Stomach (tissue), 9 donors: ENCODE results near the gene ITPKA. TPM values are rescaled to one million over a fixed set of nuclear protein-coding genes. Genes with fewer than 3 reads are reported as not detected.

Experiments used
- DNase-seq, 2 donors: peaks; one replicate each; pipeline versions ENCODE4 v3.0.0 to v3.0.0-alpha.2; 2013 to 2019
- H3K27ac ChIP-seq, 5 donors: fragments of 200-600 bp in 4 of 5; sonication (generic) in 4 of 5; one replicate each; pipeline ENCODE4 v1.5.1; 2013 to 2019; ENCODE audit warnings: mild to moderate bottlenecking in 1 of 5, moderate library complexity in 1 of 5
- H3K27me3 ChIP-seq, 3 donors: fragments of 200-600 bp; sonication (generic); one replicate each; pipeline ENCODE4 v1.5.1; 2017 to 2019; ENCODE audit warnings: mixed run types in 1 of 3
- H3K36me3 ChIP-seq, 4 donors: fragments of 200-600 bp; sonication (generic); 1 replicate in 3 of 4; 2 replicates in 1 of 4; pipeline ENCODE4 v1.5.1; 2016 to 2019
- H3K4me1 ChIP-seq, 4 donors: fragments of 200-600 bp; sonication (generic); one replicate each; pipeline ENCODE4 v1.5.1; 2016 to 2019
- H3K4me3 ChIP-seq, 4 donors: fragments of 200-600 bp; sonication (generic) in 3 of 4; one replicate each; pipeline ENCODE4 v1.5.1; 2016 to 2019; ENCODE audit warnings: mild to moderate bottlenecking in 1 of 4
- H3K9me3 ChIP-seq, 4 donors: fragments of 200-600 bp; sonication (generic); one replicate each; pipeline ENCODE4 v1.5.1; 2016 to 2019
- EP300 ChIP-seq: sonication (generic); formaldehyde crosslinking; IDR thresholded peaks from one replicate; pipeline ENCODE4 v1.6.1; 2017; ENCODE audit warnings: antibody characterized with exemption
- POLR2A ChIP-seq, 4 donors: fragments of 450-650 bp; IDR thresholded peaks; one replicate each; pipeline ENCODE4 v1.6.1; 2016; ENCODE audit warnings: antibody characterized with exemption in 4 of 4, control low read depth in 2 of 4, mild to moderate bottlenecking in 1 of 4, moderate library complexity in 1 of 4
- POLR2AphosphoS5 ChIP-seq, 3 donors: sonication (generic); formaldehyde crosslinking; IDR thresholded peaks; one replicate each; pipeline ENCODE4 v1.6.1; 2016; ENCODE audit warnings: antibody characterized with exemption in 3 of 3
- WGBS, 5 donors: extraction: QIAGEN DNeasy Blood & Tissue Kit in 3 of 5; methylation state at CpG; one replicate each; pipeline versions ENCODE4 v1.1.5 to v1.1.7; 2013 to 2018; 5-methylcytosine and 5-hydroxymethylcytosine counted together
- intact Hi-C: fragments of 100-400 bp; cut with DNase I; formaldehyde crosslinking; loops from one replicate; pipeline ENCODE4 v1.15.1; 2023; ENCODE audit warnings: low total_unique reads
- polyA plus RNA-seq, 3 donors: library from polyadenylated mRNA; stranded (reverse); fragments of 200-250 nt; gene quantifications; one replicate each; pipeline ENCODE4 v1.2.3, GENCODE V29; 2013
- total RNA-seq, 5 donors: library from RNA; depleted of rRNA; stranded (reverse); fragments of >200 nt; gene quantifications; one replicate each; pipeline versions ENCODE4 v1.1.0 to v1.2.3, GENCODE V29; 2014 to 2016
- TF ChIP-seq, protein P1 (sequence below), 7 experiments: fragments of 450-650 bp in 4 of 7; fragments of 200-600 bp in 3 of 7; sonication (generic) in 3 of 7; IDR thresholded peaks; one replicate each; pipeline ENCODE4 v1.5.1; 2016 to 2019; ENCODE audit warnings: antibody characterized with exemption in 7 of 7, control low read depth in 2 of 7, mild to moderate bottlenecking in 1 of 7
- donor health status: healthy with polysubstance abuse.
- donor health status: Bipolar disorder and iron deficiency.
- donor health status: healthy.

ITPKA gene
- total and polyA plus RNA-seq, 8 donors = 3.0 to 308 (median 30.4) TPM

DNA sequence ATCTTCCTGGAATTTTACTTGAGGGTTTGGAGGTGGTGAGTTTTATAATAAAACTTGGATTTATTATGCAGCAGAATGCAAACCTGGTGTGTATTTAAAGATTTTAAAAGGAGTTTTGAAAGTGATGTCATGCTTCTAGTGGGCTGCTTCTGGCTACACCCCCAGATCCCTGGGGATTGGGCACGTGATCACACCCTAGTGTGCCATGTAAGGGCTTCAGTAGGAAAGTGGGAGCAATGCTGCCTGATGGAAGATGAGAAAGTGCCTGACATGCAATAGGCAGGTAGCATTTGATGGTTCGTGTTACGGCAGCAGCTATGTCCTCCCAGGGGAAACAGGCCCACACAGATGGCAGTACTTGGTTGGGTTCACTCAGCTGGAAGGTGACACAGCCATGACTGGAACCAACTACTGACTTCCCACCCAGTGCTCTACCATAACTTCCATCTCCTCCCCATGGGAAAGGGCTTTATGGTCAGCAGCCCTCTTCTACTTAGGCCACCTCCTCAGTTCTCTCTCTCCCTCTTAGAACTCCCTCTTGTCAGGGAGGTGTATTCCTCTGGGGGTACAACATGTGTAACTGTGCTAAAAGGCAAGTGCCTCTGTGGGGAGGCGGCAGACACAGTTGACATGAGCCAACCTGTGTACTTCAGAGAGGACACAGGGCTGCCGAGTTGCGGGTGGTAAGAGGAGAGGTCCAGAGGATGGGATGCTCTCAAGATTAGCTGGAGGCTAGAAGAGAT is 5.6 kb downstream of the ITPKA start:
- no peak for DNase-seq
- H3K27me3 ChIP-seq = peaks cover 4 to 92% (median 36%) of the 10 kb centered on the region in 3 donors
- peaks cover 38 to 57% (median 50%) of the 10 kb centered on the region in 4 donors for H3K4me1 ChIP-seq

DNA sequence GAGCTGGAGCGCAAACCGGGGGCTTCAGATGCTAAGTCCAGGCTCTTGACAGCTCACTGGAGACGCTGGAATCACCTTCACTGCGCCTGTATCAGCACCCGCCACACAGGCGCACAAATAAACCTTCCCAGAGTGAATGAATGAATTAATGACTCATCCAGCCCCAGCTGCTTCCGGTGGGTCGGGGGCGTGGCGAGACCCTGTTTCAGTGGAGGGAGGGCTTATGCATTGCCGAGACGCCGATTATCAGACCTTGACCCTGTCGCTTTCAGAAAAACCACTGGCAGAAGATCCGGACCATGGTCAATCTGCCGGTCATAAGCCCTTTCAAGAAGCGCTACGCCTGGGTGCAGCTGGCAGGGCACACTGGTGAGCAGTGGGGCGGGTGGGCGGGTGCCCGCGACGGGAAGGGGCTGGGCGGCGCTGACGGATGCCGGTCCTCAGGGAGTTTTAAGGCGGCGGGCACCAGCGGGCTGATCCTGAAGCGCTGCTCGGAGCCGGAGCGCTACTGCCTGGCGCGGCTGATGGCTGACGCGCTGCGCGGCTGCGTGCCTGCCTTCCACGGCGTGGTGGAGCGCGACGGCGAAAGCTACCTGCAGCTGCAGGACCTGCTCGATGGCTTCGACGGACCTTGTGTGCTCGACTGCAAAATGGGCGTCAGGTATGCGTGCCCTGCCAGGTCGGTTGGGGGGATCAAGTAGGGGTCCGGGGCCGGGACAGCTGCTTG is 7.7 kb downstream of the ITPKA start:
- DNase-seq = peak in 1 of 2 donors; percentile 56
- Histone ChIP-seq H3K4me1 (peaks cover 19 to 38% (median 29%) of the 10 kb centered on the region in 4 donors), H3K4me3 (peak overlapping the region in 3 of 4 donors; percentile 25 to 45 (median 37)), H3K27me3 (peaks cover 4 to 77% (median 23%) of the 10 kb centered on the region in 3 donors), H3K9me3 (no peaks in the 10 kb centered on the region), H3K27ac (no peak overlapping the region), H3K36me3 (peaks cover 0 to 13% (median 5%) of the 10 kb centered on the region in 4 donors)
- WGBS, 5 donors = 37 to 51% (median 49%) methylated on average over 32 to 56 of the region's 56 CpGs
- intact Hi-C loops = no loop called here
- TF ChIP-seq EP300 = no peak
- TF ChIP-seq POLR2A (IDR thresholded peaks at IDR 0.05) = no peak
- TF ChIP-seq POLR2AphosphoS5 (IDR thresholded peaks at IDR 0.05) = no peak
- TF ChIP-seq, protein P1, sequence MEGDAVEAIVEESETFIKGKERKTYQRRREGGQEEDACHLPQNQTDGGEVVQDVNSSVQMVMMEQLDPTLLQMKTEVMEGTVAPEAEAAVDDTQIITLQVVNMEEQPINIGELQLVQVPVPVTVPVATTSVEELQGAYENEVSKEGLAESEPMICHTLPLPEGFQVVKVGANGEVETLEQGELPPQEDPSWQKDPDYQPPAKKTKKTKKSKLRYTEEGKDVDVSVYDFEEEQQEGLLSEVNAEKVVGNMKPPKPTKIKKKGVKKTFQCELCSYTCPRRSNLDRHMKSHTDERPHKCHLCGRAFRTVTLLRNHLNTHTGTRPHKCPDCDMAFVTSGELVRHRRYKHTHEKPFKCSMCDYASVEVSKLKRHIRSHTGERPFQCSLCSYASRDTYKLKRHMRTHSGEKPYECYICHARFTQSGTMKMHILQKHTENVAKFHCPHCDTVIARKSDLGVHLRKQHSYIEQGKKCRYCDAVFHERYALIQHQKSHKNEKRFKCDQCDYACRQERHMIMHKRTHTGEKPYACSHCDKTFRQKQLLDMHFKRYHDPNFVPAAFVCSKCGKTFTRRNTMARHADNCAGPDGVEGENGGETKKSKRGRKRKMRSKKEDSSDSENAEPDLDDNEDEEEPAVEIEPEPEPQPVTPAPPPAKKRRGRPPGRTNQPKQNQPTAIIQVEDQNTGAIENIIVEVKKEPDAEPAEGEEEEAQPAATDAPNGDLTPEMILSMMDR (IDR thresholded peaks at IDR 0.05) = no peak

More for the DNA sequence above, 5.6 kb downstream of the ITPKA start:
- intact Hi-C loops = no loop called here
- no peak overlapping the region for H3K27ac ChIP-seq
- H3K9me3 ChIP-seq = no peaks in the 10 kb centered on the region
- H3K4me3 ChIP-seq = no peak overlapping the region
- 86 to 97% (median 93%) methylated on average over 6 of the region's 6 CpGs for WGBS, 5 donors
- H3K36me3 ChIP-seq = peaks cover 0 to 13% (median 5%) of the 10 kb centered on the region in 4 donors
- TF ChIP-seq POLR2AphosphoS5 (IDR thresholded peaks at IDR 0.05) = no peak
- TF ChIP-seq, protein P1 (IDR thresholded peaks at IDR 0.05) = no peak
- no peak for TF ChIP-seq POLR2A (IDR thresholded peaks at IDR 0.05)
- TF ChIP-seq EP300 = no peak

DNA sequence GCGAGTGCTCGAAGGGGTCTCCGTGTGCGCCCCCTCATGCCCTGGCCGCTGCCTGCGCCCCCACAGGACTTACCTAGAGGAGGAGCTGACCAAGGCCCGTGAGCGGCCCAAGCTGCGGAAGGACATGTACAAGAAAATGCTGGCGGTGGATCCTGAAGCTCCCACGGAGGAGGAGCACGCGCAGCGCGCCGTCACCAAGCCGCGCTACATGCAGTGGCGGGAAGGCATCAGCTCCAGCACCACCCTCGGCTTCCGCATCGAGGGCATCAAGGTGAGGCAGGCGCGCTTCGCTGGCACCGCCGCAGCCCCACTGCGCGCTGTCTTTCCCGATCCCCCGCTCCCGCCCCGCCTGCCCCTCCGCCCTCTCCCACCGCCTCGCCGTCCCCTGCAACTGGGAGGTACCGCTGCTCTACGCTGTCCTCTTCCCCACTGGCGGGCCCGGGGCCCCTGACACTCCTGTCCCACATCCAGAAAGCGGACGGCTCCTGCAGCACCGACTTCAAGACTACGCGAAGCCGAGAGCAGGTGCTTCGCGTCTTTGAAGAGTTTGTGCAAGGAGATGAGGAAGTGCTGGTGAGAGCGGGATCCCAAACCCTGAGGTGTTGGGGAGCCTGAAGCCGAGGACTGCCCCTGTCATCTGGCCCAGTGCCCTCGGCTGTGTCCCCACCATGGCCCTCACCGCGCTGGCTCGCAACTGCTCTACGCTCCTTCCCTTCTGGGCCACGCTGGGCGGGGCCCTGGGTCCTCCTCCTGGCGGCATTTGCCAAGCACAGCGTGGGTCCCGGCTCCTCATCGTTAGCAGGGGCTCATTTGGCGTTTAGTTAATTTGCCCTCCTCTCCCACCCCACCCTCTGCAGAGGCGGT is 8.5 kb downstream of the ITPKA start:
- WGBS, 5 donors = 40 to 63% (median 49%) methylated on average over 36 to 64 of the region's 64 CpGs
- H3K27me3 ChIP-seq = peaks cover 4 to 69% (median 23%) of the 10 kb centered on the region in 3 donors
- peaks cover 14 to 30% (median 23%) of the 10 kb centered on the region in 4 donors for H3K4me1 ChIP-seq
- peaks cover 0 to 13% (median 5%) of the 10 kb centered on the region in 4 donors for H3K36me3 ChIP-seq
- peak in 1 of 2 donors; percentile 40 for DNase-seq
- H3K27ac ChIP-seq = no peak overlapping the region
- intact Hi-C loops = no loop called here
- H3K9me3 ChIP-seq = no peaks in the 10 kb centered on the region
- TF ChIP-seq POLR2AphosphoS5 (IDR thresholded peaks at IDR 0.05) (no peak), POLR2A (IDR thresholded peaks at IDR 0.05) (no peak), EP300 (no peak)
- TF ChIP-seq, protein P1 (IDR thresholded peaks at IDR 0.05) = no peak
- peak overlapping the region; percentile 3 to 45 (median 31) for H3K4me3 ChIP-seq
